Measurements from ENCODE around the gene CLTRN.

GRCh38 chrX:15579778-15580747 lies 84.5 kb downstream of the CLTRN start:
- no peak for TF ChIP-seq CTCF (IDR thresholded peaks at IDR 0.05)
- TF ChIP-seq POLR2A (IDR thresholded peaks at IDR 0.05) = no peak

All from body of pancreas (tissue), 4 donors.